Measurements from ENCODE around the gene AIFM2.

GRCh38 chr10:70094250-70094649, 38.4 kb downstream of the AIFM2 start:
- TF ChIP-seq CTCF (IDR thresholded peaks at IDR 0.05) (no peak), GATA2 (CRISPR knock-in tag; IDR thresholded peaks at IDR 0.05) (no peak), TAF1 (IDR thresholded peaks at IDR 0.05; ENCODE audit: borderline replicate concordance, low read depth, low read length) (no peak)
